SK-N-SH (cell line): ENCODE results near the gene TRIM68. TPM values are rescaled to one million over a fixed set of nuclear protein-coding genes. Genes with fewer than 3 reads are reported as not detected.

ENCODE experiments used
- CTCF ChIA-PET: fragments of 300-600, 350-600 bp; formaldehyde crosslinking; extraction: SDS; loops from one replicate; lab custom pipeline; 2021; lab: Yijun Ruan, JAX
- POLR2A ChIA-PET: fragments of 350-600 bp; sonication (Branson Sonifier 250); formaldehyde crosslinking; extraction: SDS; loops from one replicate; lab custom pipeline; 2020; ENCODE audit warnings: antibody characterized with exemption, inconsistent platforms; lab: Yijun Ruan, JAX
- DNase-seq: peaks from one replicate; pipeline ENCODE4 v3.0.0; 2012
- H2AFZ ChIP-seq: fragments of 200-600 bp; sonication (generic); 2 replicates; pipeline ENCODE4 v1.8.1; 2016; ENCODE audit warnings: antibody characterized with exemption, mild to moderate bottlenecking, low read depth
- H3F3A ChIP-seq: fragments of 200-600 bp; sonication (generic); replicated peaks from 2 replicates; pipeline ENCODE3; 2016; ENCODE audit warnings: antibody characterized with exemption, mild to moderate bottlenecking; ENCODE audit not compliant: insufficient read depth
- H3K27ac ChIP-seq, 2 experiments: fragments of 200-500 bp in 1 of 2; fragments of 200-600 bp in 1 of 2; sonication (Bioruptor generic) in 1 of 2; sonication (generic), shearing (Covaris generic) in 1 of 2; 2 replicates each; pipeline versions ENCODE4 v1.5.1 to v1.6.1; 2014 to 2016; ENCODE audit warnings: low read depth in 2 of 2, inconsistent platforms in 1 of 2, low read length in 1 of 2, mild to moderate bottlenecking in 1 of 2, mixed read lengths in 1 of 2
- H3K27me3 ChIP-seq: fragments of 200-600 bp; sonication (generic), shearing (Covaris generic); 2 replicates; pipeline ENCODE4 v1.6.1; 2016; ENCODE audit warnings: mixed run types; ENCODE audit not compliant: insufficient read depth
- H3K36me3 ChIP-seq, 2 experiments: fragments of 200-500 bp in 1 of 2; fragments of 200-600 bp in 1 of 2; sonication (Bioruptor generic) in 1 of 2; sonication (generic) in 1 of 2; replicated peaks in 1 of 2; 2 replicates each; pipeline versions ENCODE3 to v1.5.1; 2014 to 2016; ENCODE audit warnings: low read length in 1 of 2, mild to moderate bottlenecking in 1 of 2; ENCODE audit not compliant: insufficient read depth in 2 of 2, control insufficient read depth in 1 of 2
- H3K4me1 ChIP-seq, 2 experiments: fragments of 200-500 bp in 1 of 2; fragments of 200-600 bp in 1 of 2; sonication (Bioruptor generic) in 1 of 2; sonication (generic), shearing (Covaris generic) in 1 of 2; 2 replicates each; pipeline versions ENCODE4 v1.5.1 to v1.6.1; 2014 to 2016; ENCODE audit warnings: low read depth in 1 of 2, low read length in 1 of 2, mixed run types in 1 of 2; ENCODE audit not compliant: insufficient read depth in 2 of 2, control insufficient read depth in 1 of 2
- H3K4me2 ChIP-seq: fragments of 200-600 bp; sonication (generic), shearing (Covaris generic); 2 replicates; pipeline ENCODE4 v1.6.1; 2017; ENCODE audit warnings: mixed run types
- H3K4me3 ChIP-seq, 2 experiments: fragments of 200-500 bp in 1 of 2; fragments of 200-600 bp in 1 of 2; sonication (Bioruptor generic) in 1 of 2; sonication (generic), shearing (Covaris generic) in 1 of 2; 2 replicates each; pipeline versions ENCODE4 v1.5.1 to v1.8.1; 2014 to 2016; ENCODE audit warnings: low read depth in 2 of 2, inconsistent platforms in 1 of 2, low read length in 1 of 2, mild to moderate bottlenecking in 1 of 2, mixed read lengths in 1 of 2, moderate library complexity in 1 of 2
- H3K79me2 ChIP-seq: fragments of 200-600 bp; sonication (generic); 2 replicates; pipeline ENCODE4 v1.8.1; 2017; ENCODE audit warnings: mild to moderate bottlenecking; ENCODE audit not compliant: insufficient read depth
- H3K9ac ChIP-seq: fragments of 200-600 bp; sonication (generic); 2 replicates; pipeline ENCODE4 v1.6.1; 2017; ENCODE audit warnings: mixed run types
- H3K9me2 ChIP-seq: fragments of 200-600 bp; sonication (generic); 2 replicates; pipeline ENCODE4 v1.6.1; 2017; ENCODE audit warnings: mixed run types
- H3K9me3 ChIP-seq: fragments of 200-600 bp; sonication (generic); 2 replicates; pipeline ENCODE4 v1.6.1; 2017; ENCODE audit warnings: mixed run types, mild to moderate bottlenecking, moderate library complexity
- H4K20me1 ChIP-seq: fragments of 200-600 bp; sonication (generic); 2 replicates; pipeline ENCODE4 v1.6.1; 2017; ENCODE audit warnings: mild to moderate bottlenecking, mixed run types; ENCODE audit not compliant: insufficient read depth
- EP300 ChIP-seq, 2 experiments: IDR thresholded peaks; 2 replicates each; pipeline versions ENCODE4 v1.4.0 to v1.6.1; 2012; ENCODE audit warnings: borderline replicate concordance in 1 of 2, low read depth in 1 of 2, low read length in 1 of 2
- EZH2phosphoT487 ChIP-seq: fragments of 200-600 bp; sonication (generic); IDR thresholded peaks from 2 replicates; pipeline ENCODE4 v1.6.1; 2017; ENCODE audit warnings: low read depth, mixed run types, mild to moderate bottlenecking, antibody characterized with exemption, moderate library complexity, borderline replicate concordance
- IRF3 ChIP-seq: fragments of 150-350 bp; IDR thresholded peaks from 2 replicates; pipeline ENCODE4 v1.6.1; 2016; ENCODE audit warnings: mild to moderate bottlenecking, low read depth, low read length
- NRF1 ChIP-seq: IDR thresholded peaks from 2 replicates; pipeline ENCODE4 v1.6.1; 2012; ENCODE audit warnings: low read depth, mild to moderate bottlenecking, low read length
- POLR2AphosphoS5 ChIP-seq: IDR thresholded peaks from 2 replicates; pipeline ENCODE4 v1.6.1; 2012; ENCODE audit warnings: low read depth, low read length
- REST ChIP-seq: IDR thresholded peaks from 2 replicates; pipeline ENCODE4 v1.6.1; 2012; ENCODE audit warnings: mild to moderate bottlenecking, low read depth, low read length, moderate library complexity
- USF1 ChIP-seq: IDR thresholded peaks from 2 replicates; pipeline ENCODE4 v1.4.0; 2012; ENCODE audit warnings: low read depth, borderline replicate concordance
- USF2 ChIP-seq: fragments of 150-350 bp; IDR thresholded peaks from 2 replicates; pipeline ENCODE4 v1.6.1; 2017; ENCODE audit warnings: antibody characterized with exemption, low read length, low read depth, borderline replicate concordance
- ZBTB33 ChIP-seq: IDR thresholded peaks from 2 replicates; pipeline ENCODE4 v1.4.0; 2012; ENCODE audit warnings: low read depth, borderline replicate concordance
- WGBS: methylation state at CpG from one replicate; pipeline ENCODE4 v1.1.6; 2017; ENCODE audit warnings: low lambda C conversion rate; 5-methylcytosine and 5-hydroxymethylcytosine counted together
- polyA plus RNA-seq, 3 experiments: library from polyadenylated mRNA; depleted of rRNA; stranded (reverse); fragments of >200 nt; gene quantifications; 2 replicates each; pipeline ENCODE4 v1.2.3, GENCODE V29; 2012

The TRIM68 gene
- polyA plus RNA-seq, 1 of the 3 experiments (the other 2 are of a cell fraction): 4.9 TPM

- Histone ChIP-seq H3K9me2 (no peaks in the 10 kb centered on the region), H3K27me3 (peaks cover 24% of the 10 kb centered on the region), H3K4me1 (no peaks in the 10 kb centered on the region; a peak in 1 of 4 replicates), H3K4me2 (no peak overlapping the region), H4K20me1 (no peaks in the 10 kb centered on the region), H3F3A (no peaks in the 10 kb centered on the region), H3K79me2 (no peaks in the 10 kb centered on the region), H3K9ac (no peak overlapping the region), H2AFZ (no peak overlapping the region), H3K4me3 (no peak overlapping the region), H3K27ac (no peak overlapping the region), H3K36me3 (no peaks in the 10 kb centered on the region), H3K9me3 (no peaks in the 10 kb centered on the region)
- CTCF ChIA-PET: interaction anchor here (0.6 to 2.9 kb wide), 29 partner anchors 10 to 1727 kb away, joined by 3 to 44 read pairs (median 4); partner anchors contain the start of gene MMP26
- WGBS: 4% methylated on average over 2 of the region's 2 CpGs
- no peak for TF ChIP-seq IRF3
- TF ChIP-seq NRF1: no peak
- no peak for TF ChIP-seq POLR2AphosphoS5
- TF ChIP-seq EZH2phosphoT487: no peak
- no peak for TF ChIP-seq EP300 (IDR thresholded peaks at IDR 0.05; ENCODE audit: borderline replicate concordance in 1 of 2, low read depth in 1 of 2, low read length in 1 of 2)
- TF ChIP-seq REST: no peak
- TF ChIP-seq ZBTB33: no peak
- TF ChIP-seq USF2: no peak
- TF ChIP-seq USF1: no peak
- POLR2A ChIA-PET: no interaction called here
- no peak for DNase-seq
These were observed 28.1 kb upstream of the TRIM68 start for GRCh38 chr11:4636136-4636535.
